Renal cortex interstitium (tissue), 11 donors: Measurements from ENCODE around the gene ANO7. TPM values are rescaled to one million over a fixed set of nuclear protein-coding genes. Genes with fewer than 3 reads are reported as not detected.

Experiments used
- DNase-seq, 11 donors: peaks; one replicate each; pipeline ENCODE4 v3.0.0-alpha.2; 2013; ENCODE audit warnings: low read depth in 9 of 11, low spot score in 4 of 11; ENCODE audit errors: extremely low read depth in 1 of 11
- polyA plus RNA-seq, 3 donors: library from polyadenylated mRNA; unstranded; fragments of 120-200 nt; gene quantifications; one replicate each; pipeline ENCODE4 v1.2.1, GENCODE V29; 2013; ENCODE audit not compliant: insufficient read length in 3 of 3

The ANO7 gene
- polyA plus RNA-seq, 3 donors: 1.7 to 3.8 (median 1.9) TPM

GRCh38 chr2:241235859-241236593 is 47.5 kb downstream of the ANO7 start:
- no peak for DNase-seq

DNA sequence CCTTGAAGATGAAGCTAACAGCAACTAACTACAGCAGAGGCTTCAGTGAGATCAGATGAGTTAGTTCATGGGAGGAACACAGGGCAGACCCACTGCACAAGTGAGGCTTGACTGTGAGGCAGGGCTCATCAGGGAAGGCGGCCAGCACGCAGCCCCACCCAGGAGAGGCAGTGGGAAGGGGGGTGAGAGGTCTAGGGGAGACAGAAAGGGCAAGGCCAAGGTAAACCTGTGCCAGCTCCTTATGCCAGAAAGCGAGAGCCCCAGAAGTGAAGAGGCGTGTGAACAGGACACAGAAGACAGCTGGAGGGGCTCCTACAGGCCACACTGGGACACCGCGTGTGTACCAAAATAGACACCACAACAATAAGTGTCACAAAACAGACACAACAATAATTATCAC is 48.6 kb downstream of the ANO7 start:
- DNase-seq: no peak

DNA sequence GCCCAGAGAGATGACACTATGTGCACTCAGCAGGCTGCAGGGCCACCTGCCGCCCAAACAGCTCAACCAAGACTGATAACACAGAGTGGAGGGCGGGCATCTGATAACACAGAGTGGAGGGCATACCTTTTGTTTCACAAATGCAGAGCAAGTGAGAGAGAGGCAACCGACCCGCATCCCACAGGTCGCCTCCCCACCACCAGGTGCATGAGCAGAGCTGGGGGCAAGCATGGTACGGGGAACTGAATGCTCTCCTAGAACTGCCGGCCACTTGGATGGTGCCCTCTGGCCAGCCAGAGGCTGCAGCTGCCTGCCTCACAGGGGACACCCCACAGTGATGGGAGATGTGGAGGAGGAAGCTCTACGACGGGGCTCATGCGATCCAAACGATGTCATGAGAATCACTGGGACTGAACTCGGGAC is 49.5 kb downstream of the ANO7 start:
- DNase-seq: no peak

GRCh38 chr2:241238693-241239198 is 50.3 kb downstream of the ANO7 start:
- DNase-seq: no peak

DNA sequence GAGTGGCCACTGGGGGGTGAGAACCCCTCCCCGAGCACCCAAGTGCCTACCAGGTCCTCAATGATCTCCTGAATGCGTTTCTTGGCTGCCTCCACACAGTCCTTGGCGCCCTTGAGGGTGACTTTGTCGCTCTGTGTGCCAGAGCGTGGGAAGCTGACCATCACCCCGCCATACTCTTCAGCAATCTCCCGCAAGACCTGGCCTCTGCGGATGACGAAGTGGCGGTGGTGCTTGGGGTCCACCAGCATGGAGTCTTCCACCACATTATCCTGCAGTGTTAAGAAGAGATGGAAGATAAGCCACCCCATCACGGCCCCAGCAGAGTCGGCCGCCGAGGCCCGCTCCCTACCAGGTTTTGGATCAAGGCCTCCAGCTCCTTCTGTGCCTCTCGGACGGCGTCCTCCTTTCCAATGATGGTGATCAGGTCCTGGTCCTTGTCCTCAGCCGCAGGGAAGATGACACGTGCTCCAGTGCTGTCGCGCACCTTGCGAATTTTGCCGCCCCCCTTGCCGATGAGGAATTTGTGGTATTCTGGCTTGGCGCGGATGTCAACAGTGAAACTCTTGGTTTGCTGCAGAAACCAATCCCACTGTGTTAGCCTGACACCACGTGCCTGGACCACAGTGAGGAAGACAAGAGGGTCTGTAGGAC is 51.2 kb downstream of the ANO7 start:
- no peak for DNase-seq

- no peak for DNase-seq
Observed at GRCh38 chr2:241240320-241241004, 52.0 kb downstream of the ANO7 start.

- no peak for DNase-seq
Observed at GRCh38 chr2:241241669-241242068, 53.2 kb downstream of the ANO7 start.

DNA sequence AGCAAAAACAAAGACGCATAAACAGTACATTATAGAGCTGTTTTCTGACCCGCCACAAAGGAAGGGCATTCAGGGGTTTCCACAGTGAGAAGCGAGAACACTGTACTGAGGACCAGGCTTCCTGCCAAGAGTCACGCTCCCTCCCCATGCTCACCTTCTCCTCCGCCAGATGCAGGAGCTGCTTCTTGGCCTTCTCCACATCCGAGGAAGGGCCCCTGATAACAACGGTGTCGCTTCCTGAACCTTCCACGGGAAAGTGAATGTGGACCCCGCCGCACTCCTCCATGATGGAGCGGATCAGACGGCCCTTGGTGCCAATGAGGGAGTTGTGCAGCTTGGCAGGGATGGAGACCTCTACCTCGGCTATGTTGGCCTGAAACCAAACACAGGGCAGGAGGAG is 53.8 kb downstream of the ANO7 start:
- DNase-seq: no peak

GRCh38 chr2:241244368-241244767 is 55.9 kb downstream of the ANO7 start:
- no peak for DNase-seq

DNA sequence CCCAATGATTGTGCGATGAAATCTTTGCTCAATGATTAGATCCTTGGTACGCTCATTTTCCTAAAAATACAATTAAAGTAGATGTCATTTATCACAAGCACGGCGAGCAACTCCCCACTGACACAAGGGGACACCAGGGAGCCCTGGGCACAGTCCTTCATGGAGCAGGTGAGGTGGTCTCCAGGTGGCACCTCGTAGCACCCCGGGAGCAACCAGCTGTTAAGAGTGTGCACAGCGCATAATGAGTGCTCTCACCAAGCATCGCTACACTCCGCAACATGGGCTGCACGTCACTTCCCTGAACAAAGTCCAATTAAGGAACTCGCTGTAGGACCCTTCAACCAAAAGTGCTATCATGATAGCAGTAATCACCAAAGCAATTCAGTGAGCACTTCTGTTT is 59.8 kb downstream of the ANO7 start:
- DNase-seq: no peak

- no peak for DNase-seq
Observed at GRCh38 chr2:241248897-241249296, 60.4 kb downstream of the ANO7 start.

- no peak for DNase-seq
Observed at GRCh38 chr2:241249654-241250053, 61.2 kb downstream of the ANO7 start.

DNA sequence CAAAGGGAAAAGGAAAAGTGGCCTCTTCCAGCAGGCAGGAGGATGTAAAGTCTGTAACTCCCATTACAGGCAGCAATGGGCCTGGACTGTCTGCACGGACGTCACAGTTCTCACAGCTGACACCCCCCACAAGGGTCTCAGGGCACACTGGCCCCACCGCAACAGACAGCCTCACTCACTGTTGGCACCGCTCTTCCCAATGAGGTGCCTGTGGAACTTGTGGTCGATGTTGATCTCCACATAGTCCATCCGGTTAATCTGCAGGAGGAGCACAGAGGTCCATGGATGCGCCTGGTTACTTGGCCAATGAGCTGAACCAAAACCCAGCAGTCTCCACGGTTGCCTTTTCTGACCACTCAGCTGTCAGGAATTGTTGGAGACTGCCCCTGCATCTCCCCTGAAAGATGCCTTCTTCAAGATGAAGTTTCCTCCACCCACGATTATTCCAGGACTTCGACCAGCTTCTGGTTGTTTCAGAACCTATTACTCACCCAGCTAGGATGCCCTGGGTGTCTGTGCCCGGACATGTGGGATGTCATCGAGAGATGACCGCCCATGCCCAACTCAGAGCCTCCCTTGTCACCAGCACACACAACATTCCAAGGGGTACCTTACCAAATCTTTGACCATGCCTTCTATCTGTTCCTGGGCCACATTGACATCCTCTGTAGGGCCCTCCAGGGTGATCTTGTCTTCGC is 64.5 kb downstream of the ANO7 start:
- no peak for DNase-seq

DNA sequence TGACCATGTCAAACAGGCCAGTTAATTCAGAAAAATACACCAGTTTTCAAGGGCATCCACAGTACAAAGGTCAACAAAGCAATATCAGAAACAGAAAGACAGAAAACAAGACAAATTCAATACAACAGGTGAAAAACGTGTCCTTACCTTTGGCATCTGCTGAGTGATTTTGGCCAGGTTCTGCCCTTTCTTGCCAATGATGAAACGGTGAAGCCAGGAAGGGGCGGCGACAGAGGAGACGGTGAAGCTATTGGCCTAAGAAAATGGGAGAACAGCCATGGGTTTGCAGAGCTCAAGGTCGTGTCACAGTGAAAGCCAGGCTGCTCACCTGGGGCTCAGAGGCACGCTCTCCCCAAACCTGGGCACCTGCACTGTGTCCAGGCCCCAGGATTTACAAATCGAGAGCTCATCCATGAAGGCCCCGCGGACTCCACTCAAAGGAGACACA is 66.5 kb downstream of the ANO7 start:
- no peak for DNase-seq

- DNase-seq: no peak
Observed at GRCh38 chr2:241255542-241256167, 67.2 kb downstream of the ANO7 start.

DNA sequence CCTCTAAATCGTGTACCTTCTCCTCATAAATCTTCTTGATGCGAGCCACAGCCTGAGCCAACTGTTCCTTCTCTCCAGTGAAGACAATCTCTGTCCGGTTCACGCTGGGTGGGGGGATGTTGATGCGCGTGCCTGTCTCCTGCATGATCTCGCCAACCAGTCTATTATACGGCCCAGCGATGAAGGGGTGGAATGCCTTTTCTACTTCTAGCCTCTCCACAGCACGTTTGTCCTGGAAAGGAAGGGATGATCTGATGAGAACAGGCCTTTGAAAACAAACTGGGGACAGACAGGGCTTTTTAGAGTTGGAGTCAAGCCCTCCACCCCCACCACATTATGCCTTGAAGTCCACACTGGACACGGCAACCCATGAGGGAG is 67.7 kb downstream of the ANO7 start:
- no peak for DNase-seq

DNA sequence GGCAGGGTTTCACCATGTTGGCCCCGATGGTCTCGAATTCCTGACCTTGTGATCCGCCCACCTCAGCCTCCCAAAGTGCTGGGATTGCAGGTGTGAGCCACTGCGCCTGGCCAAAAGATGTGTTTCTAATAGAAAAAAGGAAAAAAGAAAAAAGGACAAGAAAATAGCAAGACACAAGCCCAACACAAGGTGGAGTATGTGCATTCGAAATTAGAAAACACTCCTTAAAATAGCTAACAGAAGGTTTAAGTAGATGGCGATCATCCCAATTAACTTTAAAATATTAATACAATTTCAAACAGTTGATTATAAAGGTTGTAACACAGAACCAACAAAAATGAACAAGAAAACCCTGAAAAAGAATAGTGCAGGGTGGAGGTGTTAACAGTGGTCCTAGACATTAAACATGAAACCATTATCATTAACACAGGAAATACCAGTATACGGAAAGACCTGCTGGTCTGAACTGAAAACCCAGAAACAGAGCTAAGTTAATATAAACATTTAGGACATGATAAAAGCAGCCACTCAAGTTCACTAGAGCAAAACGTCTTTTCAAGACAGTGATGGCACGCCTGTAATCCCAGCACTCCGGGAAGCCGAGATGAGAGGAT is 69.0 kb downstream of the ANO7 start:
- DNase-seq: no peak

GRCh38 chr2:241258505-241259280 is 70.2 kb downstream of the ANO7 start:
- DNase-seq: no peak
